HepG2 (cell line): ENCODE data around the gene TPPP2. TPM values are rescaled to one million over a fixed set of nuclear protein-coding genes. Genes with fewer than 3 reads are reported as not detected.
A peak's percentile ranks its signal among the peaks of the same experiment; 100 is the strongest.

Experiments used
- ESRRA ChIP-seq: sonication (generic); formaldehyde crosslinking; IDR thresholded peaks from 2 replicates; pipeline ENCODE4 v1.5.1; 2020; ENCODE audit warnings: mild to moderate bottlenecking, low read depth, missing genetic modification reagents
- GRHL1 ChIP-seq: sonication (generic); formaldehyde crosslinking; conservative IDR thresholded peaks from 2 replicates; pipeline ENCODE4 v1.8.0; 2022; ENCODE audit warnings: missing genetic modification reagents
- MEIS2 ChIP-seq: sonication (generic); formaldehyde crosslinking; IDR thresholded peaks from 2 replicates; pipeline ENCODE4 v1.9.0; 2021; ENCODE audit warnings: mild to moderate bottlenecking, missing genetic modification reagents
- NR2F2 ChIP-seq: IDR thresholded peaks from 2 replicates; pipeline ENCODE4 v1.6.1; 2012; ENCODE audit warnings: low read depth, inconsistent platforms, borderline replicate concordance
- POLR2G ChIP-seq: fragments of 200-400 bp; formaldehyde crosslinking; IDR thresholded peaks from 2 replicates; pipeline ENCODE4 v1.6.1; 2018; ENCODE audit warnings: mild to moderate bottlenecking, low read depth, low read length, moderate library complexity
- RORA ChIP-seq: sonication (generic); formaldehyde crosslinking; IDR thresholded peaks from 2 replicates; pipeline ENCODE4 v1.5.0; 2020; ENCODE audit warnings: mild to moderate bottlenecking, missing genetic modification reagents, moderate library complexity
- RXRA ChIP-seq: sonication (generic); formaldehyde crosslinking; IDR thresholded peaks from 2 replicates; pipeline ENCODE4 v1.5.1; 2020; ENCODE audit warnings: missing genetic modification reagents
- ZMYM3 ChIP-seq: sonication (generic); formaldehyde crosslinking; IDR thresholded peaks from 2 replicates; pipeline ENCODE4 v1.5.1; 2020; ENCODE audit warnings: mild to moderate bottlenecking, missing genetic modification reagents
- ZNF460 ChIP-seq: sonication (generic); formaldehyde crosslinking; IDR thresholded peaks from 2 replicates; pipeline ENCODE4 v1.5.1; 2020; ENCODE audit warnings: missing genetic modification reagents, mild to moderate bottlenecking, borderline replicate concordance
- ZNF550 ChIP-seq: sonication (generic); formaldehyde crosslinking; IDR thresholded peaks from 2 replicates; pipeline ENCODE4 v1.4.0; 2020; ENCODE audit warnings: mild to moderate bottlenecking, missing genetic modification reagents, borderline replicate concordance
- polyA plus RNA-seq, 8 experiments: library from polyadenylated mRNA; depleted of rRNA in 3 of 8; stranded (reverse) in 7 of 8; unstranded in 1 of 8; fragments of >200 nt; fragmentation: Illumina TruSeq in 4 of 8; extraction: Trizol in 4 of 8; gene quantifications; 2 replicates each; pipeline versions ENCODE4 v1.2.1 to v1.2.3, GENCODE V29; 2011 to 2016; ENCODE audit warnings: low read depth in 4 of 8, missing spikeins in 1 of 8, mixed read lengths in 1 of 8; ENCODE audit not compliant: insufficient read depth in 1 of 8
- total RNA-seq, 5 experiments: library from RNA; depleted of rRNA; stranded (reverse); fragments of >200 nt; fragmentation: Illumina TruSeq; extraction: Trizol; gene quantifications; 2 replicates each; pipeline ENCODE4 v1.2.3, GENCODE V29; 2016; ENCODE audit warnings: low read depth in 1 of 5
- TF ChIP-seq, protein P1 (sequence below): sonication (generic); formaldehyde crosslinking; IDR thresholded peaks from one replicate; pipeline ENCODE4 v1.5.1; 2020; ENCODE audit warnings: mild to moderate bottlenecking, missing genetic modification reagents; ENCODE audit errors: not compliant biosample characterization
- TF ChIP-seq, protein P2 (sequence below): IDR thresholded peaks from 2 replicates; pipeline ENCODE4 v1.4.0; 2020; ENCODE audit warnings: mild to moderate bottlenecking, missing genetic modification reagents
- TF ChIP-seq, protein P3 (sequence below): sonication (generic); formaldehyde crosslinking; IDR thresholded peaks from 2 replicates; pipeline ENCODE4 v1.4.0; 2020; ENCODE audit warnings: missing genetic modification reagents, borderline replicate concordance

TPPP2 gene
- total and polyA plus RNA-seq, 2 of the 13 experiments (the other 11 are each of a cell fraction or from before 2014, with no cell fraction given), result 0.58 to 4.2 TPM

DNA sequence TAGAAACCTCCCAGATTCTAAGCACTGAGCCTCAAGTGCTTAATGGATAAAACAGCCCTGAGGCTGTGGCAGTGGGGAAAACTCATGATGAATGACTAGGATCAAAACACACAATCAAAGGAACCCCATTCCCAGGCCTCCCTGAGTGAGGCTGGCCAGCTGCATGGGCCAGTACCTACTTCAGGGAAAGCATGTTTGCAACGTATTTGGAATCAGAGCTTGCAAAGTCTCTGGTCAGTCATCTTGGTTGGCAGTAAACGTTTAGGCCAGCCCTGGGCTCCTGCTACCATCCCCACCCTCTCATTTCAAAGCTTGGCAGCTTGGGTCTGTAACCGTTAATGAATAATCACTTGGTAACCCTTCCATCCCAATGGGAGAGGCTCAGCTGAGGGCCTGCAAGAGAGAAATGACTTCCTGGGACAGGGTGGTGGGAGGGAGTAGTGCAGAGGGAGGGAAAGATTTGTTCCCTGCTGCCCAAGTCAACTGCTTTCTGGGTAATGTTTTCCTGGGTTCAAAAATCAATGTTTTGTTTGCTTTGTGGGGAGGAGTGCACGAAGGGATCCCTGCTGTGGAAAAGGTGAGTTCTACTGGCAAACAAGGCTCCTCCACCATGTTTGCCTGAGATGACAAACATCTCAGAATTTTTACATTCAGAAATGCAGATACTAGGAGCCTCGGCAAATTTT lies 25.6 kb downstream of the TPPP2 start (continued):
- TF ChIP-seq, protein P1, sequence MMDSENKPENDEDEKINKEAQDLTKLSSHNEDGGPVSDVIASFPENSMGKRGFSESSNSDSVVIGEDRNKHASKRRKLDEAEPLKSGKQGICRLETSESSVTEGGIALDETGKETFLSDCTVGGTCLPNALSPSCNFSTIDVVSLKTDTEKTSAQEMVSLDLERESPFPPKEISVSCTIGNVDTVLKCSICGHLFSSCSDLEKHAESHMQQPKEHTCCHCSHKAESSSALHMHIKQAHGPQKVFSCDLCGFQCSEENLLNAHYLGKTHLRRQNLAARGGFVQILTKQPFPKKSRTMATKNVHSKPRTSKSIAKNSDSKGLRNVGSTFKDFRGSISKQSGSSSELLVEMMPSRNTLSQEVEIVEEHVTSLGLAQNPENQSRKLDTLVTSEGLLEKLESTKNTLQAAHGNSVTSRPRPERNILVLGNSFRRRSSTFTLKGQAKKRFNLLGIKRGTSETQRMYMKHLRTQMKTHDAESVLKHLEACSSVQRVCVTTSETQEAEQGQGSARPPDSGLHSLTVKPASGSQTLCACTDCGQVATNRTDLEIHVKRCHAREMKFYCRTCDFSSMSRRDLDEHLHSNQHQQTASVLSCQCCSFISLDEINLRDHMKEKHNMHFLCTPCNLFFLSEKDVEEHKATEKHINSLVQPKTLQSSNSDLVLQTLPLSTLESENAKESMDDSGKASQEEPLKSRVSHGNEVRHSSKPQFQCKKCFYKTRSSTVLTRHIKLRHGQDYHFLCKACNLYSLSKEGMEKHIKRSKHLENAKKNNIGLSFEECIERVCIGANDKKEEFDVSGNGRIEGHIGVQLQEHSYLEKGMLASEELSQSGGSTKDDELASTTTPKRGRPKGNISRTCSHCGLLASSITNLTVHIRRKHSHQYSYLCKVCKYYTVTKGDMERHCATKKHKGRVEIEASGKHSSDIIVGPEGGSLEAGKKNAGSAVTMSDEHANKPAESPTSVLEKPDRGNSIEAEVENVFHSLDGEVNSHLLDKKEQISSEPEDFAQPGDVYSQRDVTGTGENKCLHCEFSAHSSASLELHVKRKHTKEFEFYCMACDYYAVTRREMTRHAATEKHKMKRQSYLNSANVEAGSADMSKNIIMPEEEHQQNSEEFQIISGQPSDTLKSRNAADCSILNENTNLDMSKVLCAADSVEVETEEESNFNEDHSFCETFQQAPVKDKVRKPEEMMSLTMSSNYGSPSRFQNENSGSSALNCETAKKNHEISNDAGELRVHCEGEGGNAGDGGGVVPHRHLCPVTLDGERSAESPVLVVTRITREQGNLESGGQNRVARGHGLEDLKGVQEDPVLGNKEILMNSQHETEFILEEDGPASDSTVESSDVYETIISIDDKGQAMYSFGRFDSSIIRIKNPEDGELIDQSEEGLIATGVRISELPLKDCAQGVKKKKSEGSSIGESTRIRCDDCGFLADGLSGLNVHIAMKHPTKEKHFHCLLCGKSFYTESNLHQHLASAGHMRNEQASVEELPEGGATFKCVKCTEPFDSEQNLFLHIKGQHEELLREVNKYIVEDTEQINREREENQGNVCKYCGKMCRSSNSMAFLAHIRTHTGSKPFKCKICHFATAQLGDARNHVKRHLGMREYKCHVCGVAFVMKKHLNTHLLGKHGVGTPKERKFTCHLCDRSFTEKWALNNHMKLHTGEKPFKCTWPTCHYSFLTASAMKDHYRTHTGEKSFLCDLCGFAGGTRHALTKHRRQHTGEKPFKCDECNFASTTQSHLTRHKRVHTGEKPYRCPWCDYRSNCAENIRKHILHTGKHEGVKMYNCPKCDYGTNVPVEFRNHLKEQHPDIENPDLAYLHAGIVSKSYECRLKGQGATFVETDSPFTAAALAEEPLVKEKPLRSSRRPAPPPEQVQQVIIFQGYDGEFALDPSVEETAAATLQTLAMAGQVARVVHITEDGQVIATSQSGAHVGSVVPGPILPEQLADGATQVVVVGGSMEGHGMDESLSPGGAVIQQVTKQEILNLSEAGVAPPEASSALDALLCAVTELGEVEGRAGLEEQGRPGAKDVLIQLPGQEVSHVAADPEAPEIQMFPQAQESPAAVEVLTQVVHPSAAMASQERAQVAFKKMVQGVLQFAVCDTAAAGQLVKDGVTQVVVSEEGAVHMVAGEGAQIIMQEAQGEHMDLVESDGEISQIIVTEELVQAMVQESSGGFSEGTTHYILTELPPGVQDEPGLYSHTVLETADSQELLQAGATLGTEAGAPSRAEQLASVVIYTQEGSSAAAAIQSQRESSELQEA (CRISPR knock-in tag), result no peak
- TF ChIP-seq ESRRA (CRISPR knock-in tag) (peak; percentile 51; the same call in 1 of the 2 replicates), RXRA (CRISPR knock-in tag) (peak; percentile 58; the same call in 1 of the 2 replicates), ZNF460 (CRISPR knock-in tag) (no peak), ZMYM3 (CRISPR knock-in tag) (peak; percentile 78), NR2F2 (peak; percentile 60; the same call in 1 of the 2 replicates), POLR2G (peak; percentile 89), ZNF550 (CRISPR knock-in tag) (0 out of 2 replicates have a peak, but pooled peaks have one; percentile 73), GRHL1 (CRISPR knock-in tag) (no peak), RORA (CRISPR knock-in tag) (no peak), MEIS2 (CRISPR knock-in tag) (peak; percentile 85)
- TF ChIP-seq, protein P2, sequence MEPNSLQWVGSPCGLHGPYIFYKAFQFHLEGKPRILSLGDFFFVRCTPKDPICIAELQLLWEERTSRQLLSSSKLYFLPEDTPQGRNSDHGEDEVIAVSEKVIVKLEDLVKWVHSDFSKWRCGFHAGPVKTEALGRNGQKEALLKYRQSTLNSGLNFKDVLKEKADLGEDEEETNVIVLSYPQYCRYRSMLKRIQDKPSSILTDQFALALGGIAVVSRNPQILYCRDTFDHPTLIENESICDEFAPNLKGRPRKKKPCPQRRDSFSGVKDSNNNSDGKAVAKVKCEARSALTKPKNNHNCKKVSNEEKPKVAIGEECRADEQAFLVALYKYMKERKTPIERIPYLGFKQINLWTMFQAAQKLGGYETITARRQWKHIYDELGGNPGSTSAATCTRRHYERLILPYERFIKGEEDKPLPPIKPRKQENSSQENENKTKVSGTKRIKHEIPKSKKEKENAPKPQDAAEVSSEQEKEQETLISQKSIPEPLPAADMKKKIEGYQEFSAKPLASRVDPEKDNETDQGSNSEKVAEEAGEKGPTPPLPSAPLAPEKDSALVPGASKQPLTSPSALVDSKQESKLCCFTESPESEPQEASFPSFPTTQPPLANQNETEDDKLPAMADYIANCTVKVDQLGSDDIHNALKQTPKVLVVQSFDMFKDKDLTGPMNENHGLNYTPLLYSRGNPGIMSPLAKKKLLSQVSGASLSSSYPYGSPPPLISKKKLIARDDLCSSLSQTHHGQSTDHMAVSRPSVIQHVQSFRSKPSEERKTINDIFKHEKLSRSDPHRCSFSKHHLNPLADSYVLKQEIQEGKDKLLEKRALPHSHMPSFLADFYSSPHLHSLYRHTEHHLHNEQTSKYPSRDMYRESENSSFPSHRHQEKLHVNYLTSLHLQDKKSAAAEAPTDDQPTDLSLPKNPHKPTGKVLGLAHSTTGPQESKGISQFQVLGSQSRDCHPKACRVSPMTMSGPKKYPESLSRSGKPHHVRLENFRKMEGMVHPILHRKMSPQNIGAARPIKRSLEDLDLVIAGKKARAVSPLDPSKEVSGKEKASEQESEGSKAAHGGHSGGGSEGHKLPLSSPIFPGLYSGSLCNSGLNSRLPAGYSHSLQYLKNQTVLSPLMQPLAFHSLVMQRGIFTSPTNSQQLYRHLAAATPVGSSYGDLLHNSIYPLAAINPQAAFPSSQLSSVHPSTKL (CRISPR knock-in tag), result peak; percentile 91
- TF ChIP-seq, protein P3, sequence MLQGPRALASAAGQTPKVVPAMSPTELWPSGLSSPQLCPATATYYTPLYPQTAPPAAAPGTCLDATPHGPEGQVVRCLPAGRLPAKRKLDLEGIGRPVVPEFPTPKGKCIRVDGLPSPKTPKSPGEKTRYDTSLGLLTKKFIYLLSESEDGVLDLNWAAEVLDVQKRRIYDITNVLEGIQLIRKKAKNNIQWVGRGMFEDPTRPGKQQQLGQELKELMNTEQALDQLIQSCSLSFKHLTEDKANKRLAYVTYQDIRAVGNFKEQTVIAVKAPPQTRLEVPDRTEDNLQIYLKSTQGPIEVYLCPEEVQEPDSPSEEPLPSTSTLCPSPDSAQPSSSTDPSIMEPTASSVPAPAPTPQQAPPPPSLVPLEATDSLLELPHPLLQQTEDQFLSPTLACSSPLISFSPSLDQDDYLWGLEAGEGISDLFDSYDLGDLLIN, result 0 out of 2 replicates have a peak, but pooled peaks have one; percentile 63
